Superior temporal gyrus (tissue), 1 donor: ENCODE results near the gene AK8.

Experiments used
- DNase-seq: peaks from one replicate; pipeline ENCODE4 v3.0.0-alpha.2; 2016; ENCODE audit errors: extremely low spot score

Gene AK8

GRCh38 chr9:132770770-132771310, 107.2 kb downstream of the AK8 start:
- no peak for DNase-seq

- peak; percentile 27 for DNase-seq
Measured at GRCh38 chr9:132769906-132770769, 107.9 kb downstream of the AK8 start.

DNA sequence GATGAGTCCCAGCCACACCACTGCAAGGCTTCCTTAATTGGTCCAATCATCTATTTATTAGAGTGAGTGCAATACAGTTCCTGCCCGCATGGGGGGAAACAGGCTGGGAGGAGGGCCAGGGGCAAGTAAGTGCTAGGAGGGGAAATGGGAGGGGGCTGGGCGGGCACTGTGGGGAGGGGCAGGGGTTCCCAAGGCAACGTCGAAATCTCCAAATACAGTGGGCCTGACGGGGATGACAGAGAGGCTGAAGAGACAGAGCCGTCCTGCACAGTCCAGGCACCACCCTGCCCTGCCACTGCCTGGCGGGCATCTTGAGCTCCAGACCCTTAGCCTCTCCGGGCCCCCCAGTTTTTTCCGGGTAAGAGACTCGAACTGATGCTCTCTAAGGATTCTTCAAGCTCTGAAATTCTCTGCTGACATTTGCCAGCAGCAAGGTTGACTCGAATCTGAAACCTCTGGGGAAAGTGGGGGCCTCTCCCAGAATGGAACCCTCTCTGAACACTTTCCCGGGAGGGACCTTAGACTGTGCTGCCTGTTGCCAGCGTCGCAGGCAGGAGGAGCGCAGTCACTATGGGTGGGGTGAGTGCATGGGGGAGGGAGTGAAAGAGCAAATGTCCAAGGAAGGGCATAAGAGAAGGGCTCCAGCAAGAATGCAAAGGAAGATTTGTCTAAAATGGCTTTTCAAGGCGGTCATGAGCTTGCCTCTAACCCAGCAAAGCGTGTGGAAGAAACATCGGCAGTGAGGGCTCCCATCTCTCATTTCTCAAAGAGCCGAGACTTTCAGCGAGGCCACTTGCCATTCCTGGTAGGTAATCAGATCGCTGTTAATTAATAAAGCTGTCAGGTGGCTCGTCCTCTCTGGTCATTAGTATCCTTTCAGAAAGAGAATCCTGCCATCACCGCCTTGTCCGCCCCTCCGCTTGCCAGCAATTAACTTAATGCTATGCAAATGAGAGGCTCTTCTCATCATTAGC, 108.9 kb downstream of the AK8 start:
- DNase-seq: peak; percentile 36

DNA sequence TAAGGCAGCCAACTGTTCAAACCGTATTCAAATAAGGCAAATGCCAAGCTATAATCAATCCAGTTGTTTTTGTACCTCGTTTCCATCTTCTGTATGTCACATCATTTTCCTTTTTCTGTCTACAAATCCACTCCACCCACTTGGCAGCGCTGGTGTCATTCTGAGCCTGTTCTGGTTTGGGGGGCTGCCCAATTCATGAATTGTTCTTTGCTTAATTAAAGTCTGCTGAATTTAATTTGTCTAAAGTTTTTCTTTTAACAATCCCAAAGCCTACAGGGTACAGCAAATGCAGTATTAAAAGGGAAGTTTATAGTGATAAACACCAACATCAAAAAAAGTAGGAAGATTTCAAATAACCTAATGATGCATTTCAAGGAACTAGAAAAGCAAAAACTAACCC, 114.5 kb downstream of the AK8 start:
- no peak for DNase-seq

GRCh38 chr9:132762896-132763295, 115.2 kb downstream of the AK8 start:
- DNase-seq: no peak

- no peak for DNase-seq
Measured at GRCh38 chr9:132761602-132762001, 116.5 kb downstream of the AK8 start.

DNA sequence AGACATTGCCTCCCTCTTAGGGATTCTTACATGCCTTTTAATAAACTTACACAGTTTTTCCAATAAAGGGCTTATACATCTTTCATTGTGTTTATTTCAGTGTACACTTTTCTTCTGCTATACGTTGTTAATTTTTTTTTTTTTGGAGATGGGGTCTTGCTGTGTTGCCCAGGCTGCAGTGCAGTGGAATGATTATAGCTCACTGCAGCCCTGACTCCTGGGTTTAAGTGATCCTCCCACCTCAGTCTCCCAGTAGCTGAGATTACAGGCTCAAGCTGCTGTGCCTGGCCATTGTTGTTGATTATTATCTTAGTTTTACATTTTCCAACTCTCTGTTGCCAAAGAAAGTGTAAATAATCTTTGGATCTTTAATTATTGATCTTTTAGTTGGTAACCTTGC, 118.0 kb downstream of the AK8 start:
- DNase-seq: no peak

DNA sequence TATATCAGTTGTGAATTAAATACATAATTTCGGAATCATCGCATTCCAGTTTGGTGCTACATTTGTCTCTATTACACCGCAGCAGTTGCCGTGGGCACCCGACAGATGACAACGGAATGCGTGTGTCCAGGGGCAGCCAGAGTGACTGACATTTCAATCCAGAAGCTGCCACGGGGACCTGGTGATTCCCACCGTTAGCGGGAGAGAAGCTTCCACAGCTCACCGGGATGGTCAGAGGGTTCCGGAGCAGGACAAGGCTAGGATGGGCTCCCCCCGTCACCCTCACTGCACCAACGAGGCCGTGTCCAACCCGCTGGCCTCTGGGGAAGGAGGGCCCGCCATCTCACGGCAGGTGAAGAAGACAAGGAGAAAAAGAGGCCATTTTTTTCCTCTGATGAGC, 121.1 kb downstream of the AK8 start:
- no peak for DNase-seq

- DNase-seq: no peak
Measured at GRCh38 chr9:132756214-132756845, 121.8 kb downstream of the AK8 start.

GRCh38 chr9:132755096-132755495, 123.0 kb downstream of the AK8 start:
- no peak for DNase-seq

DNA sequence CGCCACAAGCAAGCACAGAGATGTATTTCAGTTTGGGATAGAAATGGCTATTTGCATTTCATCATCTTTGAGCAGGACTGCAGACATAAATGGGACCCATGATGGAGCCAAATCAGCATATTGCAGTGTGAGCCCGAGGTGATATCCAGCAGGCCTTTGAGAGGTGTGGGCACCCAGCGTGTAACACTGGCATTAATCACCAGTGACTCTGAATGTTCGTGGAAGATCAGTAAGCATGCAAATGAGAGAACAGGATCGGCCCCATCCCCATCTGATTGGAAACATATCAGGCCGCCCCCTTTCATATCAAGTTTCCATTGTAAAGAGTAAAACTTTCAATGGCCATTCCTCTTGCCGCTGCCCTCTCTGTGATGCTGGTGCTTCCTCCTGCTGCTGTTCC, 123.8 kb downstream of the AK8 start:
- no peak for DNase-seq

- no peak for DNase-seq
Measured at GRCh38 chr9:132753593-132753880, 124.5 kb downstream of the AK8 start.

GRCh38 chr9:132752877-132753592, 125.0 kb downstream of the AK8 start:
- DNase-seq: no peak

DNA sequence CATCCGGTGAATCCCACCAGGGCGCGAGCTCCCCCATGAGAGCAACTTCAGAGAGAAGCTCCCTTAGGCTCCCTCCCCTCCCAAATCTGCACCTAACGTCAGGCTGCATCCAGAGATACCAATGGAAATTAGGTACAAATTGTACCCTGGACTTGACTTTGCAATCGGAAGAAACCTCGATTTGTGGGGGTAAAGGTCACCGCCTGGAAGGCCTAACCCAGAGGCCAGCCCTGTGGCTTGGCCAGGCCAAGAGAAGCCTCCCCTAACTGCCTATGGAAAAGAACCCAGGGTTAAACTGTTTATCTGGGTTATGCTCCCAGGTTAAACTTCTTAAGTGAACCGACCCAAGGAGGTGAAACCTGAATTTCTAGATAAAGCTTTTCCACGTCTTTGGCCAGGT, 127.4 kb downstream of the AK8 start:
- no peak for DNase-seq

- DNase-seq: no peak
Measured at GRCh38 chr9:132749306-132749705, 128.8 kb downstream of the AK8 start.

GRCh38 chr9:132748450-132748849, 129.6 kb downstream of the AK8 start:
- no peak for DNase-seq

DNA sequence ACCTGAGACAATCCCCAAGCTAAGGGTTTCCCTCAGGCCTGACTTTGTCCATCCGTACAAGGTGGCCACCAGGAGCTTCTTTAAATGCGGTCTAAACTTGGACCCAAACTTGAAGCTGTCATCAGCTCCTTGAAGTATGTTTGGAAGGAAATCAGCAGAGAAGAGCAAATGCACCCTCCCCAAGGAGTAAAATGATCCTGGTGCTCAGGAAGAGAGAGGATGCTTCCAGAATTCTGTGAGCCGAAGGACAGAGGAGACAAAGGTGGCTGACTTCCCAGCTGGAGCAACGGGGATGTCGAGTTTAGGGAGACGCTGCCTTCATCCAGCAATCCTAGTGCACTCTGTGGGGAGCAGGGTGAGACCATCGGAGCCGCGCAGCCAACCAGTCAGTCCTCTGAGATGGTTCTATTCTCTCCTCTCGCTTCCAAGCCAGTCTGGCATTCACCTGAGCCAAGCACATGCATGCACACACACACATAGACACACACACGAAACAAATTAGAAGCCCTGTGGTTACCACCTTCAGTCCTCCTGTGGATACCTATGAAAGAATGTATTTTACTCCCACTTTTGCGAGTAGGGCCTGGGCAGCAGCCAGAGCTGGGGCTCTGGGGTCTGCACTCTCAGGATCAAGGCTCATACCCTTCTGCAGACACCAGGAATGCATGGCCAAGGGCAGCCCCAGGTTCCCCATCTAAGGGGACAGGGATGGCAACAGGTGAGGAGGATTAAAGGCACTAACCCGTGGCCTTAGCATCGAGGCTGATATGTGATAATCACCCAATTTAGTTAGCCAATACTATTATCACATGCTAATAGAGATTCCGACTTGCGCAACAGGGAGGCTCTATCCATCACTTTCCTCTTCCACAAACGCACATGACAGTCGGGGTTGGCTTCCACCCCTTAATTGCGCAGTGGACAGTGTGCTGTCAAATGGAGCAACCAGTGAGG, 132.1 kb downstream of the AK8 start:
- no peak for DNase-seq

- DNase-seq: no peak
Measured at GRCh38 chr9:132744881-132745755, 133.0 kb downstream of the AK8 start.

DNA sequence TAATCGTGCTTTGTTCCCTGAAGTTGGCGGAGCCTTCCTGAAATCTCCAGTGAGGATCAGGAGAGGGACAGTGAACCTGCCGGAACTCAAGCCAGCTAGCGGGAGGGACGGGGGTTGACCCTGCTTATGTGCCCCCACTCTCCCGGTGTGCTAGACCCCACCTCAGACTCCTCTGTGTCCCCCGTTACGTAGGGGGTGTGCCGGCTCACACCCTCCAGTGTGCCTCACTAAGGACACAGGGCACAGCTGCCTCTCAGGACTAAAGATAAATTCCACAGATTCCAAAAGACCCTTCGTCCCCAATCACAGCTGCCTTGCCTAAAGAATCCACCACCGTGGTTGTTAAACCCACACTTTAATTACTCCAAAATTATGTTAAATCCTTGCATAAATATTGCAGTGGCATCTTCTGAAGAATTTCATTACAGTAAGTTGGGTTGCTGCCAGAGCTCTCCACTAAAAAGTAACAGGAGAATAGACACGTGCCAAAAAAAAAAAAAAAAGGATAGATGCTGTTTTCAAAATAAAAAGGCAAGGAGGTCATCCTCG, 134.1 kb downstream of the AK8 start:
- DNase-seq: no peak
